ENCODE results near the gene CNOT4. TPM values are rescaled to one million over a fixed set of nuclear protein-coding genes. Genes with fewer than 3 reads are reported as not detected.

The CNOT4 gene
- total RNA-seq, 1 donor from 2014 or later: 9.4 TPM

GRCh38 chr7:135330088-135330487, 179.8 kb downstream of the CNOT4 start:
- DNase-seq (ENCODE audit: low read depth): no peak
- TF ChIP-seq CTCF (conservative IDR thresholded peaks at IDR 0.05; ENCODE audit: low read depth, low read length): no peak

GRCh38 chr7:135328526-135328925, 181.4 kb downstream of the CNOT4 start:
- no peak for TF ChIP-seq CTCF (conservative IDR thresholded peaks at IDR 0.05; ENCODE audit: low read depth, low read length)
- DNase-seq (ENCODE audit: low read depth): no peak
- no peak overlapping the region for H3K4me3 ChIP-seq (ENCODE audit: low read depth, low read length)

More at GRCh38 chr7:135330088-135330487, 179.8 kb downstream of the CNOT4 start:
- no peak overlapping the region for H3K4me3 ChIP-seq (ENCODE audit: low read depth, low read length)

- TF ChIP-seq CTCF (conservative IDR thresholded peaks at IDR 0.05; ENCODE audit: low read depth, low read length): no peak
- H3K4me3 ChIP-seq (ENCODE audit: low read depth, low read length): no peak overlapping the region
- DNase-seq (ENCODE audit: low read depth): no peak
Measured at GRCh38 chr7:135328053-135328452, 181.8 kb downstream of the CNOT4 start.

GRCh38 chr7:135327458-135327857, 182.4 kb downstream of the CNOT4 start:
- no peak for DNase-seq (ENCODE audit: low read depth)
- H3K4me3 ChIP-seq (ENCODE audit: low read depth, low read length): no peak overlapping the region
- no peak for TF ChIP-seq CTCF (conservative IDR thresholded peaks at IDR 0.05; ENCODE audit: low read depth, low read length)

- peak; percentile 69 for DNase-seq (ENCODE audit: low read depth)
- TF ChIP-seq CTCF (conservative IDR thresholded peaks at IDR 0.05; ENCODE audit: low read depth, low read length): no peak
- no peak overlapping the region for H3K4me3 ChIP-seq (ENCODE audit: low read depth, low read length)
Measured at GRCh38 chr7:135326636-135327280, 183.1 kb downstream of the CNOT4 start.

GRCh38 chr7:135322571-135323340, 187.1 kb downstream of the CNOT4 start:
- DNase-seq (ENCODE audit: low read depth): no peak
- no peak for TF ChIP-seq CTCF (conservative IDR thresholded peaks at IDR 0.05; ENCODE audit: low read depth, low read length)
- H3K4me3 ChIP-seq (ENCODE audit: low read depth, low read length): no peak overlapping the region
